Upper lobe of left lung (tissue), 4 donors: ENCODE measurements around the gene VANGL1.
"Not testable (repeated sequence)": the region's sequence is repeated elsewhere in the genome, so short reads cannot be mapped to it uniquely, and the experiment has no call there.

ENCODE experiments used
- EP300 ChIP-seq, 4 donors: sonication (generic); formaldehyde crosslinking; IDR thresholded peaks; one replicate each; pipeline ENCODE4 v1.5.1; 2017; ENCODE audit warnings: antibody characterized with exemption in 4 of 4, control low read depth in 2 of 4
- POLR2A ChIP-seq, 4 donors: fragments of 450-650 bp; IDR thresholded peaks; one replicate each; pipeline ENCODE4 v1.5.1; 2016 to 2017; ENCODE audit warnings: antibody characterized with exemption in 4 of 4, mild to moderate bottlenecking in 2 of 4
- POLR2AphosphoS5 ChIP-seq, 2 donors: sonication (generic); formaldehyde crosslinking; IDR thresholded peaks; one replicate each; pipeline ENCODE4 v1.5.1; 2017; ENCODE audit warnings: antibody characterized with exemption in 2 of 2
- TF ChIP-seq, protein P1 (sequence below), 6 experiments: fragments of 450-650 bp in 4 of 6; fragments of 200-600 bp in 2 of 6; sonication (generic) in 2 of 6; IDR thresholded peaks; one replicate each; pipeline ENCODE4 v1.5.1; 2016 to 2019; ENCODE audit warnings: antibody characterized with exemption in 6 of 6

DNA sequence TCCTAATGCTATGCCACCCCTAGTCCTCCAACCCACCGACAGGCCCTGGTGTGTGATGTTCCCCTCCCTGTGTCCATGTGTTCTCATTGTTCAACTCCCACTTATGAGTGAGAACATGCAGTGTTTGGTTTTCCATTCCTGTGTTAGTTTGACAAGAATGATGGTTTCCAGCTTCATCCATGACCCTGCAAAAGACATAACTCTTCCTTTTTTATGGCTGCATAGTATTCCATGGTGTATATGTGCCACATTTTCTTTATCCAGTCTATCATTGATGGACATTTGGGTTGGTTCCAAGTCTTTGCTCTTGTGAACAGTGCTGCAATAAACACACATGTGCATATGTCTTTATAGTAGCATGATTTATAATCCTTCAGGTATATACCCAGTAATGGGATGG is 8.2 kb upstream of the VANGL1 start:
- not testable (repeated sequence) for TF ChIP-seq POLR2A, POLR2AphosphoS5, EP300 (IDR thresholded peaks at IDR 0.05)
- TF ChIP-seq, protein P1, sequence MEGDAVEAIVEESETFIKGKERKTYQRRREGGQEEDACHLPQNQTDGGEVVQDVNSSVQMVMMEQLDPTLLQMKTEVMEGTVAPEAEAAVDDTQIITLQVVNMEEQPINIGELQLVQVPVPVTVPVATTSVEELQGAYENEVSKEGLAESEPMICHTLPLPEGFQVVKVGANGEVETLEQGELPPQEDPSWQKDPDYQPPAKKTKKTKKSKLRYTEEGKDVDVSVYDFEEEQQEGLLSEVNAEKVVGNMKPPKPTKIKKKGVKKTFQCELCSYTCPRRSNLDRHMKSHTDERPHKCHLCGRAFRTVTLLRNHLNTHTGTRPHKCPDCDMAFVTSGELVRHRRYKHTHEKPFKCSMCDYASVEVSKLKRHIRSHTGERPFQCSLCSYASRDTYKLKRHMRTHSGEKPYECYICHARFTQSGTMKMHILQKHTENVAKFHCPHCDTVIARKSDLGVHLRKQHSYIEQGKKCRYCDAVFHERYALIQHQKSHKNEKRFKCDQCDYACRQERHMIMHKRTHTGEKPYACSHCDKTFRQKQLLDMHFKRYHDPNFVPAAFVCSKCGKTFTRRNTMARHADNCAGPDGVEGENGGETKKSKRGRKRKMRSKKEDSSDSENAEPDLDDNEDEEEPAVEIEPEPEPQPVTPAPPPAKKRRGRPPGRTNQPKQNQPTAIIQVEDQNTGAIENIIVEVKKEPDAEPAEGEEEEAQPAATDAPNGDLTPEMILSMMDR (IDR thresholded peaks at IDR 0.05): not testable (repeated sequence)
